HL-60 (cell line): ENCODE results near the gene TBX4.

ENCODE experiments used
- DNase-seq, 2 experiments: peaks; one replicate each; pipeline ENCODE4 v3.0.0-alpha.2; 2010 to 2020; ENCODE audit warnings: low read depth in 1 of 2, low spot score in 1 of 2
- H3K27ac ChIP-seq: fragments of 250-450 bp; sonication (Bioruptor Pico); replicated peaks from 2 replicates; pipeline ENCODE4 v1.5.1; 2020; ENCODE audit warnings: mild to moderate bottlenecking, moderate library complexity
- H3K27me3 ChIP-seq: fragments of 250-450 bp; sonication (Bioruptor Pico); 2 replicates; pipeline ENCODE4 v1.5.1; 2021; ENCODE audit warnings: mild to moderate bottlenecking, moderate library complexity; ENCODE audit not compliant: insufficient read depth, poor library complexity, severe bottlenecking
- H3K4me3 ChIP-seq: replicated peaks from 2 replicates; pipeline ENCODE4 v1.5.1; 2011; ENCODE audit warnings: mild to moderate bottlenecking, control low read depth, low read length; ENCODE audit not compliant: insufficient read depth
- CTCF ChIP-seq: IDR thresholded peaks from one replicate; pipeline ENCODE4 v1.5.1; 2011; ENCODE audit warnings: low read length, control low read depth, inconsistent platforms; ENCODE audit not compliant: insufficient read depth
- GABPA ChIP-seq: IDR thresholded peaks from 2 replicates; pipeline ENCODE4 v1.6.1; 2012; ENCODE audit warnings: low read depth
- POLR2AphosphoS5 ChIP-seq: IDR thresholded peaks from 2 replicates; pipeline ENCODE4 v1.6.1; 2012; ENCODE audit warnings: low read depth
- REST ChIP-seq: IDR thresholded peaks from 2 replicates; pipeline ENCODE4 v1.6.1; 2012; ENCODE audit warnings: low read depth; ENCODE audit not compliant: insufficient replicate concordance
- SPI1 ChIP-seq: IDR thresholded peaks from 2 replicates; pipeline ENCODE4 v1.6.1; 2012; ENCODE audit warnings: low read depth, mild to moderate bottlenecking, borderline replicate concordance

TBX4 gene

GRCh38 chr17:61451538-61452300 lies 503 bp upstream of the TBX4 start:
- DNase-seq: no peak
- Histone ChIP-seq H3K4me3 (no peak overlapping the region), H3K27ac (no peak overlapping the region), H3K27me3 (peaks cover 70% of the 10 kb centered on the region)
- TF ChIP-seq GABPA: no peak
- no peak for TF ChIP-seq CTCF
- TF ChIP-seq SPI1: no peak
- no peak for TF ChIP-seq POLR2AphosphoS5
- no peak for TF ChIP-seq REST

GRCh38 chr17:61453566-61454380 lies 1.6 kb downstream of the TBX4 start:
- no peak for DNase-seq
- TF ChIP-seq REST (no peak), GABPA (no peak), CTCF (no peak), POLR2AphosphoS5 (no peak), SPI1 (no peak)
- H3K4me3 ChIP-seq: no peak overlapping the region
- H3K27me3 ChIP-seq: peaks cover 84% of the 10 kb centered on the region
- H3K27ac ChIP-seq: no peak overlapping the region

- TF ChIP-seq GABPA (no peak), REST (no peak), CTCF (no peak), POLR2AphosphoS5 (no peak), SPI1 (no peak)
- no peak for DNase-seq
- Histone ChIP-seq H3K4me3 (no peak overlapping the region), H3K27ac (no peak overlapping the region), H3K27me3 (peaks cover 89% of the 10 kb centered on the region)
Observed at GRCh38 chr17:61454381-61455323, 2.4 kb downstream of the TBX4 start.
